MM.1S (cell line): Measurements from ENCODE around the gene FZD1.

Source experiments
- DNase-seq: peaks from one replicate; pipeline ENCODE4 v3.0.0-alpha.2; 2015
- H2AFZ ChIP-seq: fragments of 300-600 bp; sonication (generic); 2 replicates; pipeline ENCODE4 v1.6.0; 2016; ENCODE audit warnings: antibody characterized with exemption, low read length
- H3F3A ChIP-seq: fragments of 300-600 bp; sonication (generic); 2 replicates; pipeline ENCODE4 v1.6.1; 2016; ENCODE audit warnings: mild to moderate bottlenecking, antibody characterized with exemption, low read length, moderate library complexity, mixed read lengths; ENCODE audit not compliant: insufficient read depth
- H3K27ac ChIP-seq: fragments of 300-600 bp; sonication (generic); 2 replicates; pipeline ENCODE4 v1.5.1; 2016; ENCODE audit warnings: mild to moderate bottlenecking, low read length
- H3K27me3 ChIP-seq: fragments of 300-600 bp; sonication (generic); replicated peaks from 2 replicates; pipeline ENCODE4 v1.6.0; 2016; ENCODE audit warnings: low read length; ENCODE audit not compliant: insufficient read depth
- H3K36me3 ChIP-seq: fragments of 300-600 bp; sonication (generic); replicated peaks from 2 replicates; pipeline ENCODE4 v1.6.1; 2016; ENCODE audit warnings: mild to moderate bottlenecking, low read length, mixed read lengths; ENCODE audit not compliant: insufficient read depth
- H3K4me1 ChIP-seq: fragments of 300-600 bp; sonication (generic); 2 replicates; pipeline ENCODE4 v1.6.1; 2016; ENCODE audit warnings: low read length, mixed read lengths
- H3K4me2 ChIP-seq: fragments of 300-600 bp; sonication (generic); 2 replicates; pipeline ENCODE4 v1.6.0; 2016; ENCODE audit warnings: low read depth, low read length
- H3K4me3 ChIP-seq: fragments of 300-600 bp; sonication (generic); 2 replicates; pipeline ENCODE4 v1.5.1; 2016; ENCODE audit warnings: low read length, mixed read lengths
- H3K79me2 ChIP-seq: fragments of 300-600 bp; sonication (generic); 2 replicates; pipeline ENCODE4 v1.6.1; 2016; ENCODE audit warnings: mixed run types, low read length, mixed read lengths
- H3K9ac ChIP-seq: fragments of 300-600 bp; sonication (generic); 2 replicates; pipeline ENCODE4 v1.6.1; 2016; ENCODE audit warnings: low read length, mixed read lengths
- H3K9me2 ChIP-seq: fragments of 300-600 bp; sonication (generic); replicated peaks from 2 replicates; pipeline ENCODE4 v1.6.1; 2016; ENCODE audit warnings: mild to moderate bottlenecking, low read length, mixed read lengths; ENCODE audit not compliant: insufficient read depth
- H3K9me3 ChIP-seq: fragments of 300-600 bp; sonication (generic); replicated peaks from 2 replicates; pipeline ENCODE4 v1.6.1; 2016; ENCODE audit warnings: mild to moderate bottlenecking, low read length, mixed read lengths; ENCODE audit not compliant: insufficient read depth
- H4K20me1 ChIP-seq: fragments of 300-600 bp; sonication (generic); 2 replicates; pipeline ENCODE4 v1.6.1; 2016; ENCODE audit warnings: mild to moderate bottlenecking, low read length, moderate library complexity, mixed read lengths; ENCODE audit not compliant: insufficient read depth
- EZH2 ChIP-seq: fragments of 300-600 bp; sonication (generic); optimal IDR thresholded peaks from 2 replicates; pipeline ENCODE3; 2017; ENCODE audit warnings: low read depth, mild to moderate bottlenecking, antibody characterized with exemption, low read length, mixed read lengths
- EZH2phosphoT487 ChIP-seq: fragments of 300-600 bp; sonication (generic); IDR thresholded peaks from 2 replicates; pipeline ENCODE4 v1.6.1; 2018; ENCODE audit warnings: antibody characterized with exemption, low read length
- TF ChIP-seq, protein P1 (sequence below): fragments of 300-600 bp; sonication (generic); IDR thresholded peaks from 2 replicates; pipeline ENCODE4 v1.5.1; 2016; ENCODE audit warnings: antibody characterized with exemption, low read length, mixed read lengths

FZD1 gene

DNA sequence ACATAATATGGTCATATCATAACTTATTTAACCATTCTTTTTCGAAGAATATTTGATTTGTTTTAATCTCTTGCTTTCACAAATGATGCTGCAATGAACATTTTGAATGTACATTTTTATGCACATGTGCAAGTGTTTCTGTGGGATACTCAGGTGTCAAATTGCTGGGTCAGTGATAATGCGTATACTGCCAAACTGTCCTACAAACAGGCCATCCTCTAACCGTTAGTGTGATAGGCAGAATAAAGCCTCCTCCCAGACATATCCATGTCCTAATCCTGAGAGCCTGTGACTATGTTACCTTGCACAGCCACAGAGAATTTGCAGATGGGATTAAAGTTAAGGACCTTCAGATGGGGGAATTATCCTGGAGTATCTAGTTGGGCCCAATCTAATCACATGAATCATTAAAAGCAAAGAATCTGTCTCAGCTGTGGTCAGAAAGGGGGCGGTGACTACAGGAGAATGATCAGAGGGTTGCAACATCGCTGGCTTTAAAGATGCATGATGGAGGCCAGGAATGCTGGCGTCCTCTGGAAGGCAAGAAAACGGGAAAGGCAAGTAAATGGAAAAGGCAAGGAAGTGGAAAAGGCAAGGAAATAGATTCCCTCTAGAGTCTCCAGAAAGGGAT is 46.7 kb downstream of the FZD1 start:
- no peaks in the 10 kb centered on the region for H4K20me1 ChIP-seq
- TF ChIP-seq, protein P1, sequence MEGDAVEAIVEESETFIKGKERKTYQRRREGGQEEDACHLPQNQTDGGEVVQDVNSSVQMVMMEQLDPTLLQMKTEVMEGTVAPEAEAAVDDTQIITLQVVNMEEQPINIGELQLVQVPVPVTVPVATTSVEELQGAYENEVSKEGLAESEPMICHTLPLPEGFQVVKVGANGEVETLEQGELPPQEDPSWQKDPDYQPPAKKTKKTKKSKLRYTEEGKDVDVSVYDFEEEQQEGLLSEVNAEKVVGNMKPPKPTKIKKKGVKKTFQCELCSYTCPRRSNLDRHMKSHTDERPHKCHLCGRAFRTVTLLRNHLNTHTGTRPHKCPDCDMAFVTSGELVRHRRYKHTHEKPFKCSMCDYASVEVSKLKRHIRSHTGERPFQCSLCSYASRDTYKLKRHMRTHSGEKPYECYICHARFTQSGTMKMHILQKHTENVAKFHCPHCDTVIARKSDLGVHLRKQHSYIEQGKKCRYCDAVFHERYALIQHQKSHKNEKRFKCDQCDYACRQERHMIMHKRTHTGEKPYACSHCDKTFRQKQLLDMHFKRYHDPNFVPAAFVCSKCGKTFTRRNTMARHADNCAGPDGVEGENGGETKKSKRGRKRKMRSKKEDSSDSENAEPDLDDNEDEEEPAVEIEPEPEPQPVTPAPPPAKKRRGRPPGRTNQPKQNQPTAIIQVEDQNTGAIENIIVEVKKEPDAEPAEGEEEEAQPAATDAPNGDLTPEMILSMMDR: no peak
- no peak for TF ChIP-seq EZH2
- no peak for TF ChIP-seq EZH2phosphoT487
- no peaks in the 10 kb centered on the region for H3K27me3 ChIP-seq
- no peaks in the 10 kb centered on the region for H3K36me3 ChIP-seq
- no peak overlapping the region for H3K9ac ChIP-seq
- H3K27ac ChIP-seq: no peak overlapping the region
- no peak overlapping the region for H2AFZ ChIP-seq
- no peak overlapping the region for H3K4me3 ChIP-seq
- H3F3A ChIP-seq: no peaks in the 10 kb centered on the region
- H3K9me2 ChIP-seq: no peaks in the 10 kb centered on the region
- H3K4me1 ChIP-seq: no peaks in the 10 kb centered on the region
- no peak for DNase-seq
- no peaks in the 10 kb centered on the region for H3K79me2 ChIP-seq
- no peaks in the 10 kb centered on the region for H3K9me3 ChIP-seq
- H3K4me2 ChIP-seq: no peak overlapping the region

DNA sequence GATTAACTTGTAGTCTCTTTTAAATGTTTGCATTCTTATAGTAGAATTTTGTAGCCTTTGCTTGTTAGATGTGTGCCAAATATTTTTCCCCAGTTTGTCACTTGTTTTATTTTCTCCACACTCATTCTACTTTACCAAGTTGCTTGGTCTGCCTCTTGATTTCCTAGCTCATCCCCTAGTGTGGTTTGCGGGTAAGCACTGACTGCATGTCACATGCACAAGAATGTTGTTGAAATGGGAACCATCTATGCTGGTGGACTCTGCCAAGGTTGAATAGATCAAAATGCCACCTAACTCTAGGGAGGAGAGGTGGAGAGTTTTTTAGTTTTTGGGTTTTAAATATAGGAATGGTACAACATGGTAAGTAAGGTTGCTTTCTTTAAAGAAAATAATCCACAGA is 47.6 kb downstream of the FZD1 start:
- Histone ChIP-seq H4K20me1 (no peaks in the 10 kb centered on the region), H3K9ac (no peak overlapping the region), H3F3A (no peaks in the 10 kb centered on the region), H3K27ac (no peak overlapping the region), H3K27me3 (no peaks in the 10 kb centered on the region), H2AFZ (no peak overlapping the region), H3K4me3 (no peak overlapping the region), H3K9me2 (no peaks in the 10 kb centered on the region), H3K4me1 (no peaks in the 10 kb centered on the region), H3K36me3 (no peaks in the 10 kb centered on the region), H3K9me3 (no peaks in the 10 kb centered on the region), H3K4me2 (no peak overlapping the region), H3K79me2 (no peaks in the 10 kb centered on the region)
- no peak for DNase-seq
- TF ChIP-seq EZH2phosphoT487: no peak
- no peak for TF ChIP-seq EZH2
- TF ChIP-seq, protein P1: no peak

GRCh38 chr7:91313113-91313512 is 48.9 kb downstream of the FZD1 start:
- no peaks in the 10 kb centered on the region for H4K20me1 ChIP-seq
- H3K9ac ChIP-seq: no peak overlapping the region
- no peaks in the 10 kb centered on the region for H3K36me3 ChIP-seq
- H3K9me3 ChIP-seq: no peaks in the 10 kb centered on the region
- no peaks in the 10 kb centered on the region for H3F3A ChIP-seq
- H3K9me2 ChIP-seq: no peaks in the 10 kb centered on the region
- H3K27me3 ChIP-seq: no peaks in the 10 kb centered on the region
- DNase-seq: no peak
- no peak overlapping the region for H3K4me2 ChIP-seq
- H3K79me2 ChIP-seq: no peaks in the 10 kb centered on the region
- TF ChIP-seq EZH2 (no peak), EZH2phosphoT487 (no peak)
- TF ChIP-seq, protein P1: no peak
- H2AFZ ChIP-seq: no peak overlapping the region
- H3K27ac ChIP-seq: no peak overlapping the region
- no peak overlapping the region for H3K4me3 ChIP-seq
- H3K4me1 ChIP-seq: no peaks in the 10 kb centered on the region
